ENCODE measurements around the gene DHFR.
"Not testable (repeated sequence)": the region's sequence is repeated elsewhere in the genome, so short reads cannot be mapped to it uniquely, and the experiment has no call there.

The DHFR gene

DNA sequence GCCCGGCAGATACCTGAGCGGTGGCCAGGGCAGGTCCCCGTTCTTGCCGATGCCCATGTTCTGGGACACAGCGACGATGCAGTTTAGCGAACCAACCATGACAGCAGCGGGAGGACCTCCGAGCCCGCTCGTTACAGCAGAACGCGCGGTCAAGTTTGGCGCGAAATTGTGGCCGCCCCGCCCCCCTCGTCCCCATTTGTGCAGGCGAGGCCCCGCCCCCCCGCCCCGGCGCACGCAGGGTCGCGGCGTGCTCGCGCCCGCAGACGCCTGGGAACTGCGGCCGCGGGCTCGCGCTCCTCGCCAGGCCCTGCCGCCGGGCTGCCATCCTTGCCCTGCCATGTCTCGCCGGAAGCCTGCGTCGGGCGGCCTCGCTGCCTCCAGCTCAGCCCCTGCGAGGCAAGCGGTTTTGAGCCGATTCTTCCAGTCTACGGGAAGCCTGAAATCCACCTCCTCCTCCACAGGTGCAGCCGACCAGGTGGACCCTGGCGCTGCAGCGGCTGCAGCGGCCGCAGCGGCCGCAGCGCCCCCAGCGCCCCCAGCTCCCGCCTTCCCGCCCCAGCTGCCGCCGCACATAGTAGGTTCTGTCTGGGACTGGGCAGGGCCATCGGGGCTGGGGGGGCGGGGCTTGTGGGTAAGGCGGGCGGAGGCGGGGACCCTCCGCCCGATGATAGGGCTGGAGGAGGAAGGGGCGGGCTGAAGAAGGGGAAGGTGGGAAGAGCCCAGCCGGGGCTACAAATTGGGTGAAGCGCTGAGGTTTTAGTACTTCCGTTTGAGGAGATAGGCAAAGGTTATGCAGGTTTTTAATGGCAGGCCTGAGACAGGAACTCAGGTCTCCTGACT, at the start of gene DHFR, which contains the start of gene MSH3:
Gene DHFR (minus strand): TSS at position 593 of the 840 bp plus-strand sequence. CDS start 494 bp downstream, at position 99.
Gene MSH3 (plus strand): TSS at position 262 of the 840 bp plus-strand sequence. CDS start 76 bp downstream, at position 338.
- peak; percentile 92 for FAIRE-seq

DNA sequence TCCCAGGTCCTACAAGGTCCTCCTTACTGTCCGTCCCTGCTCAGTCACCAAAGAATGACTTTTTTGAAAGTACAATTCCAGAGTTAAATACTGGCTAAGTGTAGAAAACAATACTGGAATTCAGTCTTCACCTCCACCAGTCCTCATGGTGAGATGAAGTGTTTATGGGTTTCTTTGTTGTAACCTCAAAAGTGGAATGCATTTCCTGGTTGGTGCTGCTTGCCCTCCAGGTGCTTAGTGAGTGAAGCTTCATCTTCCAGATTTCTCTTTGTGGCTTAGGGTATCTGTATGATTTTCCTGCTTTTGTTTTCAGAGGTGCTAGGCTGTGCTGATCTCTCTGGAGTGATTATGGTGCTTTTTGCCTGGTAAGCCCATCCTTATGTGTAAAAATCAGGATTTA, 49.4 kb upstream of the DHFR start:
- no peak for FAIRE-seq

DNA sequence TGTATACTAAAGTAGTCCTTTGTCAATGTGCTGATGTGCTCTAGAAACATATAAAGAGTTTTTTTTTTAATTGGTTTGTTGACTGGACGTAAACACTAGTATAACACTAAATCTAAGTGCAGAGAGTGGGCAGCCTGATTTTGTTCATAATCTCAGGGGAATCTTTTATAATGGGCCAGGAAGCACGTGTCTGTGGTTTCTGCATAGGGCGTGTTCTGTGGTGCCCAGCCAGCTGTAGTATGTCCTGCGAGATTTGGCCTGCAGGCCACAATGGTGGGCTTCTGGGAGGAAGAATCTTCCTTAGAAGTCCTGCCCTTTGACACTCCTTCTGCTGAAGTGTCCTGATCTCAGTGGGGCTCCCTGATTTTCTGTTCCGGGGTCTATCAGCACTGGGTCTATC, 49.0 kb upstream of the DHFR start:
- no peak for FAIRE-seq

DNA sequence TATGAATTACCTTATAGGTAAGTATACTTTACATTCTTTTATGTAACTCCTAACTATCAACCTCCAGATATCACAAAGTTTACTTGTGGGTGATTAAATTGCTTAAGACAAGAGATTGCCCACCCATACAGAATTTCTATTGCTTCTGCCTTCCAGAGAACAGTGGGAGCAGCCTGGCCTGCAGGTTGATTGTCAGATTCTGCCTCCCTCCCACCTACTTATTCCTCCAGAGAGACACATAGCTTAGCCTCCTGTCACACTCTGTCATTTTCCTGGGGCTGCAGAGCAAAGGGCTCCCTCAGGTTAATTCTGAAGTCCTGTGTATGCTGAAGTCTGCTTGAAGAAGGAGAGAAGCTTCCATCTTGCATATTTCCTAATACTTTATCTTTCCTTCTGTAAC, 48.5 kb upstream of the DHFR start:
- no peak for FAIRE-seq

DNA sequence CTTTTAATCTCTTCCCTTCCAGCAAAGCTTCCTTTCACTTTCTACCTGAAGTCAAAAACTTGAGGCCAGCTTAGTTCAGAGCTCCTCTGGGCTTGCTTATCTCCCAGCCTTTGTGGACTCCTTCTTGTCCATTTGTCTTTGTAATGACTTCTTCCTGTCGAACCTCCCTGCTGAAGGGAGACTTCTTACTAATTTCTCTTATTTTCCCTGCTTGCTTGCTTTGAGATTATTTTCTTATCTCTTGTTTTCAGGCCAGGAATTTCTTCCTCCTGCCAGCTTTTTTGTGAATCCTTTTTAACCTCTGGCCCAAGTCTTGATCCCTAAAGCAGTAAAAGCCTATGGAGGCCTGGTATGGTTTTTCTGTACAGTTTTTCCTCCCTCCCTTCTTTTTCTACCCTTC, 46.8 kb upstream of the DHFR start:
- FAIRE-seq, result no peak

DNA sequence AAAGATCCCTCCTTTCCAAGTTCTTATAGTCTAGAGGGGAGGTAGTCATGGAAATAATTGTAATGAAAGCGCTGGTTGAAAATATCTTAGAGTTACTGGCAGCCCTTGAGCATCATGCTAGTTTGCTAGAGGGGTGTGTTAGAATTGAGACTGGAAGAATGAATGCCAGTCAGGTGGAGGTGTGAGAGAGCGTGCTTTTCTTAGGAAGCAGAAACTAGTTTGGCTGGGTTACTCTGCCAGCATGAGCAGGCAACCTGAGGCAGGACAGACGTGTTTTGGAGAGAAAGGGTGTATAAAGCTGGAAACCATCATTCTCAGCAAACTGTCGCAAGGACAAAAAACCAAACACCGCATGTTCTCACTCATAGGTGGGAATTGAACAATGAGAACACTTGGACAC, 43.6 kb upstream of the DHFR start:
- no peak for FAIRE-seq

DNA sequence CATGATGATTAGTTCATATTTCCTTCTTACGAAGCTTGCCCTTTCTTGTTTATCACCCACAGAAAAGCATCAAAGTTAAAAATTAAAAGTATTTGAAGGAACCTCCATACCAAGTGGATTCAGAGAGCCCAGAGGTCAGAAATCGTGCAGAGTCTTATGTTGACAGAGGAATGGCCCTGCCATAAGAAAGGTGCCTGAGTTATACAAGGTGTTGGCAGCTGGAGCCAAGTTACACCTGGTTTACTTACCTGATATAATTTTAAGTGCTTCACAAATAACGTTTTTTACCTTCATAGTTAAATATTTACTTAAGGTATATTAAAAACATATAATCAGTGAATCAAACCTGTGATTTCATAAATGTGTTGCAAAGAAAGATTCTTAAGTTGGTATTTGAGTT, 42.3 kb upstream of the DHFR start:
- FAIRE-seq, result peak; percentile 45

DNA sequence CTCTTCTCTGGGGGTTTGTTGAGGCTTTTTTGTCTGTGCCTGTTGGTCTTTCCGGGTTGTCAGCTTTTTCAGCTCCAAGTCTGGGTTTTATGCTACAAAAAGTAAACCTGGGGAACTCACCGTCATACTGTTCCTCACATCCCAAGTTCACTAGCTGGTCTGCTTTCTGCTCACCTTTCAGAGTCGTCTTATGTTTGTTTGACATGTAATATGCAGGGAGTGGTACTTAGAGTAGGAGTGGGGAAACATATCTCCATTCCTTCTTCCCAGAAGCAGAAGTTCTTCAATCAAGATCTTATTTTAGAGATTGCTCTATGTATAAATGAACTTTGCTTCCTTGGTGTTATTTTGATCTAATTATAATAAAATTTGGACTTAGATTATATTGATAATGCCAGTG, 41.7 kb upstream of the DHFR start:
- FAIRE-seq, result no peak

DNA sequence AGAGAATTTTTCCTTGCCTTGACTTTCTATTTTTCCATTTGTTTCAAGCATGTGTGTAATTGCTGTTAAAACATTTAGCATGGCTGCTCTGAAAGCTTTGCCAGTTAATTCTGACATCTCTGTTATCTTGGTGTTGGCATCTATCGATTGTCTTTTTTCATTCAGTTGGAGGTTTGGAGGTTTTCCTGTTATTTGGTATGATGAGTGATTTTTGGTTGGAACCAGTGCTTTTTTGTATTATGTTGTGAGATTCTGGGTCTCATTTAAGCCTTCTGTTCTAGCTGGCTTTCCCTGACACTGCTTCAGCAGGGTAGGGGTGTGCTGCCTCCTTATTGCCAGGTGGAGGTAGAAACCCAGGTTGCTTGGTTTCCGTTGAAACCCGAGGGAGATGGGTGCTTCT, 40.9 kb upstream of the DHFR start:
- FAIRE-seq, result no peak

DNA sequence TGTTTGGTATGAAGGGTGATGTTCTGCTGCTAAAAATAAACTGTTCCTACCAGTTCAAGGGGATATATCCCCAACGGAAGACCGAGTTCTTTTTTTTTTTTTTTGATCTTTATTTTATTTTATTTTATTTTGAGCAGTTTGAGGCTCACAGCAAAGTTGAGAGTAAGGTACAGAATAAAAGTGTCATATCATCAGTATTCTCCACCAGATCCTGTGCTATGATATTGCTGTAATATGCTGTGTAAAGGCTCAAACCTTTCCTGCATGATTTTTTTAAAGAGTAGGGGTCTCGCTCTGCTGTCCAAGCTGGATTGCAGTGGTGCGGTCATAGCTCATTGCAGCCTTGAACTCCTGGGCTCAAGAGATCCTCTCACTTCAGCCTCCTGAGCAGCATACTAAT, 34.8 kb upstream of the DHFR start:
- FAIRE-seq, result no peak

DNA sequence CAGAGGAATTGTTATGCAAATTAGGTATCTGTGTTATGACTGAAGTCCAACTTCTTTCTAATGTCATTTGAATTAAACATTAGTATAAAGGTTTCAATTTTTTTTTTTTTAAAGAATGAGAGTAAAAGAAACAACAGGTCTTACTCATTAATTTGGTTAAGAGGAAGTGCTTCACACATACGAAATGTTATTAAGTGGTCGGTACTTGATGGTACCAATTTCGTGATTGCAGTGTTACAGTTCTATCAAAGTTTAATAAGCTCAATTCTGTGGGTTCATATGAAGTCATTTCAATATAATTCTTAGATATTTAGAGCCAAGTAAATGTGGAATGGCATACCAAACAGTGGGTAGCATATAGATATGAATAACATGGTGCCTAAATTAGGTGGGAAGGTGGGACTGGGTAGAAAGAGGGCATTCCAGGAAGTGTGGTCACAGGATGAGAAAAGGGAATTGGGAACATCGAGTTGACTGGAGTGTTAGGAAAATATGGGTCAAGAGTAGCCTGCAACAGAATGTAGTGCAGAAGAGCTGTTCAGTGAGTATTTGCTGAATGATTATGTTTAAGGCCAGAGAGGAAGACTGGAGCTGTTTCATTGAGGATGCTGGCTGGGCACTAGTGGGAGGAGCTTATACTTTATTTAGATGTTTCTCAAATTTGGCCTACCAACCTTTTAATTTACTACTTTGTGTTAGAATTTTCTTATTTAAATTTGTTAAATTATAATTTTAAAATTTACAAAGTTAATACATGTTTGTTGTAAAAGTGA, 34.1 kb upstream of the DHFR start:
- FAIRE-seq, result no peak

DNA sequence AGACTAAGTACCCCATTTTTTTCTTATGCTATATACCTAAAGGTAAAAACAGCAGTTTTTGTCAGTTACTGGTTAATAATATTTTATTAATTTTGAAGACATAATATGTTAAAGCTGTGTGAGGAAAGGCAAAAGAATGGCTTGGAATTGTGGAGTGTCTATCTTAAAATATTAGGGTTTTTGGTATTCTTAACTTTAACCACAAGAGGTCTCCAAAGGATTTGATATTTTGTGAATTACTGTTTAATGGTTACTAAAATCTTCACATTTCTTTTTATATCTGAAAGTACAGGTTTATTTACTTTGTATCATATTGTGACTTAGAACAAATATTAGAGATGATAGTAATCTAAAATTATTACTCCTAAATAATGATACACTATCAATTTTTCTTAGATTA, 32.0 kb upstream of the DHFR start:
- peak; percentile 95 for FAIRE-seq

DNA sequence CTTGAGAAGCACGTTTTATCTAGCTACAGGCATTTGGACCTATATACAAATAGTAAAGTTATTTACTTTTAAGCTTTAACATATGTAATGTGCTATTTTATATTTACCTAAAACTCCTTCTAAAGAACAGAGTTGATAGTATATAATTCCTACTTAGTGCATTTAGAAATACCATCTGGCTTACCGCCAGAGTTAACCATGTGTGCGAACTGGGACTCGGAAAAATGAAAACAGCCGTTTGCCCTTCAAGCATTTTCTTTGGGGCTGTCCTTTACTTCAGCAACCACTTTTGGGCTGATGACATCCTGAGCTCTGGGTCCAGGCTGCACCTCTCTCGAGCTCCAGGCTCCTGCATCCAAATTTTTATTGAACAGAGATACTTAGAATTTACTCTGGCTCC, 21.9 kb upstream of the DHFR start:
- no peak for FAIRE-seq

DNA sequence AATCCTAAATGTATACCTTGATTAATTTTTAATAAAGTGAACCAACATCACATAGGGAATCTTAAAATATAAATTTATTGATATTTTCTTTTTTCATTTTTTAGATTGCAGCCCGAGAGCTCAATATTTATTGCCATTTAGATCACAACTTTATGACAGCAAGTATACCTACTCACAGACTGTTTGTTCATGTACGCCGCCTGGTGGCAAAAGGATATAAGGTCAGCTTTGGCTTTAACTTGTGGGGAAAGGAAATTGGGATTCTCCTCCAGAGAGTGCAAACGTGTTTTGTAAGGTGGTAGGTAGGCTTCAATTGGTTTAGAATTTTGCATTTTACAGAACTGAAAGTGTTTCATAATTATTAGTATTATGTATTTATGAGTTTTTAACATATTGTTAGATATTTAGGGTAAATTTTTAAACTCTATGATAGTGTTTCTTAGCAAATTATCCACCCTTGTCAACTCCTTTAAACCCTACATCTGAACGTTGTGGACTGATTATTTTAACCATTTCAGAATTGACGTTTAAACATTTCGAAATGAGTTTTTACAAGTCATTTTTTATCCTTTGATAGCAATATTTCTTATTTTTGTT, 17.5 kb upstream of the DHFR start:
- FAIRE-seq, result peak; percentile 85

DNA sequence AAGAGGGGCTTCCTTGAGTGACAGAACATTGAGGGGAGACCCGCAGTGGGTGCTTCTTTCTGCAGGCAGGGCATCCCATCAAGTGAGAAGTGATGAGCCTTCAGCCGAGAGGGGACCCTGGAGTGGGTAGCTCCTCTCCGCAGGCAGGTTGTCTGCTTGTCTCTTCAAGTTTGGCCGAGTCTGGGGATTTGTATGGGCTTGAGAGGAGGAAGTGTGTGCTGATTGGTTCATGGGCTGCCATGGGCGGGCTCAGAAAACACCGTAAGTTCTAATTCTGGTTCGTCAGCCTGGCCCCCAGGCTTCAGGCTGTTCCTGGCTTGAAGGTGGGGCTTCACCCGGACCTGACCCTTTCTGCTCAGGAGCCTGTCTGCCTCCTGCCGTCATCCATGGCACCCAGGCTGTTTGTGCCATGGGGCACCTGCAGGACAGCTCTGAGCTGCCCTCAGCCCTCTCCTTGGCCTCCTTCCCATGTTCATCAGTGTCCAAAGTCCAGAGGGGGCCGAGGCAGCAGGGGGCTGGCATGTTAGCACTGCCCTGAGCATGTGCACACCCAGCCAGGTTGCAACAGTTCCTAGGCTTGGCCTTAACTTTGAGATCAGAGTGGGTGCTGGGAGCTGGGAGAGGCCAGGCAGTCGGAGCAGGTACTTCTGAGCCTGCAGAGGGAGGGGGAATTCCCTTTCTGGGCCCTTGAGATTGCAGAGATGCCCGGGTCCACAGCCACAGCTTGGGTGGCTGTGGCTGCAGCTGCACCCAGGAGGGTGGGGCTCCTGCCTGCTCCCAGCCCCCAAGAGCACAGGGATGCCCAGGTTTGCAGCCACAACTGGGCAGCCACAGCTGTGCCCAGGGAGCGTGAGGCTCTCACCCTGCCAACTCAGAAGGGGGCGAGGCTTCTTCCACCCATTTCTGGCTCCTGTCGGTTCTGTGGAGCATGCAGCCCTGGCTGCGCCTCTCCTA, 13.5 kb upstream of the DHFR start:
- no peak for FAIRE-seq

DNA sequence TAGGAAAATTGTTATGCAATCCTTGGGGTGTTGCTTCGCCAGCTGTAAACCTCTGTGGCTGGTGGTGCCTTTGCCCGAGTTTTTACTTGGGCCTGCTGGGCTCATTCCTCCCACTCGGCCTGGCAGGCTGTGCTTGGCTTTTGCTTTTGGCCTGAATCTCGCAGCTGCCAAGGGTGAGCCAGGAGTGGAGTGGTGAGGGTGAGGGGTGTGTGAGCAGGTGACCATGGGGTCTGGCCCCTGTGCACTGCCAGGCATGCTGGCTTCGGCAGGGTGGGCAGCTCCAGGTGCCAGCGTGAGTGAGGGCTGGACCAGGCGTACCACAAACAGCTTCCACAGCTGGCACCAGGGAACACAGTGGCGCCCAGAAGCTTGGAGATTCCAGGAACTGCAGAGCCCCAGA, 12.6 kb upstream of the DHFR start:
- no peak for FAIRE-seq

DNA sequence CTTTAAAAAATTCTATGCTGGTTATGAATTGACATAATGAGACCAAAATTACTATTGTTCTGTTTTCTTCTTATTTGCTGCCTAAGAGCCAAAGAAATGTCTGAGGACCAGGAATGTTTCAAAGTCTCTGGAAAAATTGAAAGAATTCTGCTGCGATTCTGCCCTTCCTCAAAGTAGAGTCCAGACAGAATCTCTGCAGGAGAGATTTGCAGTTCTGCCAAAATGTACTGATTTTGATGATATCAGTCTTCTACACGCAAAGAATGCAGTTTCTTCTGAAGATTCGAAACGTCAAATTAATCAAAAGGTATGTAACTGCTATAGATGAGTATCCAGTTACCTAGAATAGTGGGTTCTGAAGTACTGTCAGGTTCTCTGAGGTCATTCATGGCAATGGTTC, 10.3 kb upstream of the DHFR start:
- FAIRE-seq, result no peak

DNA sequence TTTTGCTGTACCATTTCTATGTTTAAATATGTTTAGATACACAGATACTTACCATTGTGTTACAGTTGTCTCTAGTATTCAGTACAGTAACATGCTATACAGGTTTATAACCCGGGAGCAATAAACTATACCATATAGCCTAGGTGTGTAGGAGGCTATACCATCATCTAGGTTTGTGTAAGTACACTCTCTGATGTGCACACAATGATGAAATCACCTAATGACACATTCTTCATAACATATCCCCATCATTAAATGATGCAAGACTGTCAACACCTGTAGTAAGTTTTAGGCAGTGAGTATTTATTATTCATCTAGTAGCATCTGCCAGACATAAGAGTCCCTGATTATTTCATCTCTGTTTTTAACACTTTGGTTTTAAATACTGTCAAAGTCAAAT, 7.3 kb upstream of the DHFR start:
- FAIRE-seq, result no peak

DNA sequence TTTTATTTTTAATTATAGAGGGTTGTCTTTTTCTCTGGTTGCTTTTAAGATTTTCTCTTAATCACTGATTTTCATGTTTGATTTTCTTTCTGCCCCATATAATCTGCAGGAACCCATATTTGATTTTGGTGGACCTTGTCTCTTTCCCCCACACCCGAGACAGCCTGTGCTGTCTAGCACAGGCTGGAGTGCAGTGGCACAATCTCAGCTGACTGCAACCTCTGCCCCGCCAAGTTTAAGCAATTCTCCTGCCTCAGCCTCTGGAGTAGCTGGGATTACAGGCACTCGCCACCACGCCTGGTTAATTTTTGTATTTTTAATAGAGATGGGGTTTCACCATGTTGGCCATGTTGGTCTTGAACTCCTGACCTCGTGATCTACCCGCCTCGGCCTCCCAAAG, 5.9 kb upstream of the DHFR start:
- not testable (repeated sequence) for FAIRE-seq

DNA sequence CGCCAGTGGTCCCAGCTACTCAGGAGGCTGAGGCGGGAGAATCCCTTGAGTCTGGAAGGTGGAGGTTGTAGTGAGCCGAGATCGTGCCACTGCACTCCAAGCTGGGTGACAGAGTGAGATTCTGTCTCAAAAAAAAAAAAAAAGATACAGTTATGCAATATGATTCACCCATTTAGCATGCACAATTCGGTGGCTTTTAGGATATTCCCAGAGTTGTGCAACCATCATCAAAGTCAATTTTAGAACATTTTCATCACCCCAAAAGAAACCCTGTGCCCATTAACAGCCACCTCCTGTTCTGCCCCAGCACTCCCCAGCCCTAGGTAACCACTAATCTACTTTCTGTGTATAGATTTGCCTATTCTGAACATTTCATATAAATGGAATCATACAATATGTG, 4.3 kb upstream of the DHFR start:
- no peak for FAIRE-seq

DNA sequence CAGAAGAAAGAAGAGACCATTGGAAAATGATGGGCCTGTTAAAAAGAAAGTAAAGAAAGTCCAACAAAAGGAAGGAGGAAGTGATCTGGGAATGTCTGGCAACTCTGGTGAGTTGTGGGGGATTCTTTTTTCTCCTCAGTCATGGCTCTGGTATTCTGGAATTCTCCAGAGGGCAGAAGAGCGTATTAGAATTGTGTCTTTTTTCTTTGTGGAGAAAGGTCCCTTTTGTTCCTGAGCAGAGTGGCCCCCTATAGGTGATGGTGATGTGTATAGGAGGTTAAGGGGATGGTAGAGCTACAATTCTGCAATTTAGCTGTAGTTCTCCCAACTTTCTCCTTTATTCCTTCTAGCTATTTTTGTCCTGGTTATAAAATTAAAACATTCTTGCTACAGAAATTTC, 1.6 kb upstream of the DHFR start:
- FAIRE-seq, result no peak

DNA sequence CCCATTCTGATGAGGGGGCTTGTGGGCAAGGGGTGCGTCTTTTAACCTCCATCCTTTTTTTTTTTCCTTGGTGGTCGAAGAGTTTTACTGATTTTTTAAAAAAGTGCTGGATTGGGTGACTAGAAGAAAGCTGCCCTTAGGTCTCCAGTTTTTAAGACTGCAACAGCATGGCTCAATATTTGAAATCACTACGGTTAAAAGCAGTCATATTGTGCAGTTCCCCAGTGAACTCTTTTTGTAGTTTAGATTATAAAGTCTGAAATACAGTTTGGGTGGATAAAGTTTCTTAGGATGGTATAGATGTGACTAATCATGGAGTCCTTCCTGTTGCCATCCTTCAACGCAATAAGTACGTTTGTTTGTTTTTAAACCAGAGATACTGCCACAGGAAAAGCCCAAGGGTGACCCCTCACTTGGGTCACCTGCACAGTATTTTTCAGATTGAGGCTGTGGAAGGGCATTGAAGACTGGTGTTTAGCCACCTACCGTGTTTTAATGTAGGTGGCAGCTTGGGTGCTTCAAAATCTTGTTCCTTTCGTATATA, 520 bp upstream of the DHFR start:
- FAIRE-seq, result no peak

DNA sequence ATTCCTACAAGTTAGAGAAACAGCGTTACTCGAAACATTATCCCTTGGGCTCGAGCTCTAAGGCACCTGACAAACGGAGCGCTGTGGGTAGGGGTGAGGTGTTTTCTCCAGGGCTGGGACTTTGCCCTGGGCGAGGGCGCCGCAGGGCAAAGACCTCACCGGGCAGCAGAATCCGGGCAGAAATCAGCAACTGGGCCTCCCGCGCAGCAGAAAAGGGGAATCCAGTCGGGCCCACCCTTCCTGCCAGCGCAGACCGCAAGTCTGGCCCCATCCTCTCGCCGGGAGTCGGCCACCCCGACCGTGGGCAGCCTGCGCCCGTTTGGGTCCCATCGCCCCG, 761 bp downstream of the DHFR start:
- FAIRE-seq, result no peak
